Naive thymus-derived CD8-positive, alpha-beta T cell (primary cell): Measurements from ENCODE around the gene MAOB. TPM values are rescaled to one million over a fixed set of nuclear protein-coding genes. Genes with fewer than 3 reads are reported as not detected.
"Not testable (repeated sequence)": the region's sequence is repeated elsewhere in the genome, so short reads cannot be mapped to it uniquely, and the experiment has no call there.

Source experiments
- ATAC-seq, 2 donors: fragments of 150-1000 bp; cut with Tn5 transposase in 1 of 2; sonication (Bioruptor Pico), chemical (Tn5 transposase) in 1 of 2; 1 replicate in 1 of 2; 2 replicates in 1 of 2; pipeline ENCODE4 v1.10.0; 2021; ENCODE audit warnings: mild to moderate bottlenecking in 2 of 2, moderate library complexity in 2 of 2
- POLR2A ChIA-PET: fragments of 350-600 bp; sonication (Branson Sonifier 250); formaldehyde crosslinking; loops from one replicate; lab custom pipeline; 2021; ENCODE audit warnings: antibody characterized with exemption; lab: Charles Lee
- DNase-seq, 10 donors: peaks; one replicate each; pipeline versions ENCODE4 v3.0.0 to v3.0.0-alpha.2; 2020 to 2022
- H3K27ac Mint-ChIP-seq, 10 donors: one replicate each; pipeline ENCODE4 v1.8.0; 2020 to 2022; ENCODE audit warnings: mild to moderate bottlenecking in 10 of 10, mixed read lengths in 10 of 10, moderate library complexity in 4 of 10, inconsistent platforms in 1 of 10
- H3K27me3 Mint-ChIP-seq, 5 donors: one replicate each; pipeline ENCODE4 v1.8.0; 2021 to 2022; ENCODE audit warnings: mixed read lengths in 5 of 5
- H3K36me3 Mint-ChIP-seq, 3 donors: one replicate each; pipeline ENCODE4 v1.8.0; 2020 to 2022; ENCODE audit warnings: mixed read lengths in 3 of 3, mild to moderate bottlenecking in 2 of 3, inconsistent platforms in 1 of 3
- H3K4me1 Mint-ChIP-seq, 4 donors: one replicate each; pipeline ENCODE4 v1.8.0; 2021 to 2022; ENCODE audit warnings: mixed read lengths in 4 of 4
- H3K4me3 Mint-ChIP-seq, 10 donors: one replicate each; pipeline ENCODE4 v1.8.0; 2020 to 2022; ENCODE audit warnings: mild to moderate bottlenecking in 10 of 10, mixed read lengths in 10 of 10, moderate library complexity in 6 of 10, inconsistent platforms in 1 of 10
- H3K9me3 Mint-ChIP-seq, 9 donors: one replicate each; pipeline ENCODE4 v1.8.0; 2020 to 2022; ENCODE audit warnings: mixed read lengths in 9 of 9, mild to moderate bottlenecking in 3 of 9, inconsistent platforms in 1 of 9, moderate library complexity in 1 of 9
- polyA plus RNA-seq, 3 donors: library from polyadenylated mRNA; unstranded; fragments of 300-500 nt; fragmentation: Illumina TruSeq; gene quantifications; one replicate each; pipeline ENCODE4 v1.2.3, GENCODE V29; 2021
- total RNA-seq, 8 experiments: library from RNA in 2 of 8; stranded (reverse) in 2 of 8; gene quantifications; one replicate each; pipeline ENCODE4 v1.2.3 and lab custom pipeline; 2021 to 2026

The MAOB gene
- total and polyA plus RNA-seq, 5 experiments from 2014 or later: not detected

- H3K36me3 Mint-ChIP-seq: no peaks in the 10 kb centered on the region
- no peaks in the 10 kb centered on the region for H3K27me3 Mint-ChIP-seq
- ATAC-seq: no peak
- no peak overlapping the region for H3K4me3 Mint-ChIP-seq
- no peaks in the 10 kb centered on the region for H3K4me1 Mint-ChIP-seq
- H3K9me3 Mint-ChIP-seq: no peaks in the 10 kb centered on the region
- POLR2A ChIA-PET: no interaction called here
- H3K27ac Mint-ChIP-seq: no peak overlapping the region
- no peak for DNase-seq
Measured at GRCh38 chrX:43741843-43742573, 140.2 kb downstream of the MAOB start.

- Mint-ChIP-seq H3K4me1 (no peaks in the 10 kb centered on the region), H3K9me3 (no peaks in the 10 kb centered on the region), H3K27ac (no peak overlapping the region), H3K4me3 (no peak overlapping the region), H3K36me3 (no peaks in the 10 kb centered on the region), H3K27me3 (no peaks in the 10 kb centered on the region)
- POLR2A ChIA-PET: no interaction called here
- no peak for DNase-seq
- no peak for ATAC-seq
Measured at GRCh38 chrX:43735957-43736356, 146.3 kb downstream of the MAOB start.

GRCh38 chrX:43735534-43735933 lies 146.7 kb downstream of the MAOB start:
- DNase-seq: no peak
- no peaks in the 10 kb centered on the region for H3K4me1 Mint-ChIP-seq
- no peak overlapping the region for H3K27ac Mint-ChIP-seq
- POLR2A ChIA-PET: no interaction called here
- ATAC-seq: no peak
- H3K36me3 Mint-ChIP-seq: no peaks in the 10 kb centered on the region
- no peaks in the 10 kb centered on the region for H3K27me3 Mint-ChIP-seq
- no peaks in the 10 kb centered on the region for H3K9me3 Mint-ChIP-seq
- H3K4me3 Mint-ChIP-seq: no peak overlapping the region

- DNase-seq (no peak), ATAC-seq (no peak)
- H3K36me3 Mint-ChIP-seq: no peaks in the 10 kb centered on the region
- no peaks in the 10 kb centered on the region for H3K27me3 Mint-ChIP-seq
- H3K4me3 Mint-ChIP-seq: no peak overlapping the region
- POLR2A ChIA-PET: no interaction called here
- H3K9me3 Mint-ChIP-seq: no peaks in the 10 kb centered on the region
- H3K27ac Mint-ChIP-seq: no peak overlapping the region
- no peaks in the 10 kb centered on the region for H3K4me1 Mint-ChIP-seq
Measured at GRCh38 chrX:43734444-43734843, 147.8 kb downstream of the MAOB start.

GRCh38 chrX:43733699-43734098 lies 148.6 kb downstream of the MAOB start:
- no peaks in the 10 kb centered on the region for H3K9me3 Mint-ChIP-seq
- ATAC-seq (no peak), DNase-seq (no peak)
- POLR2A ChIA-PET: interaction anchor here (0.5 kb wide), 1 partner anchor 785 kb away, joined by 3 read pairs; no protein-coding TSS in a partner anchor
- H3K4me1 Mint-ChIP-seq: no peaks in the 10 kb centered on the region
- no peaks in the 10 kb centered on the region for H3K36me3 Mint-ChIP-seq
- H3K4me3 Mint-ChIP-seq: no peak overlapping the region
- no peaks in the 10 kb centered on the region for H3K27me3 Mint-ChIP-seq
- H3K27ac Mint-ChIP-seq: no peak overlapping the region

GRCh38 chrX:43731086-43731485 lies 151.2 kb downstream of the MAOB start:
- DNase-seq (no peak), ATAC-seq (no peak)
- POLR2A ChIA-PET: no interaction called here
- Mint-ChIP-seq H3K9me3 (no peaks in the 10 kb centered on the region), H3K27me3 (no peaks in the 10 kb centered on the region), H3K27ac (peak overlapping the region in 2 of 10 donors; percentile 13 to 21), H3K36me3 (no peaks in the 10 kb centered on the region), H3K4me3 (no peak overlapping the region), H3K4me1 (no peaks in the 10 kb centered on the region)

GRCh38 chrX:43728966-43729365 lies 153.3 kb downstream of the MAOB start:
- Mint-ChIP-seq H3K27me3 (peaks cover 0 to 3% (median 0%) of the 10 kb centered on the region in 5 donors), H3K9me3 (peaks cover 0 to 3% (median 0%) of the 10 kb centered on the region in 9 donors), H3K4me3 (no peak overlapping the region), H3K27ac (peak overlapping the region in 1 of 10 donors; percentile 31), H3K36me3 (no peaks in the 10 kb centered on the region), H3K4me1 (no peaks in the 10 kb centered on the region)
- no peak for ATAC-seq
- POLR2A ChIA-PET: no interaction called here
- DNase-seq: no peak

GRCh38 chrX:43728002-43728401 lies 154.2 kb downstream of the MAOB start:
- H3K4me1 Mint-ChIP-seq: no peaks in the 10 kb centered on the region
- DNase-seq (no peak), ATAC-seq (no peak)
- no peaks in the 10 kb centered on the region for H3K36me3 Mint-ChIP-seq
- POLR2A ChIA-PET: no interaction called here
- H3K4me3 Mint-ChIP-seq: no peak overlapping the region
- no peak overlapping the region for H3K27ac Mint-ChIP-seq
- H3K9me3 Mint-ChIP-seq: peaks cover 0 to 7% (median 0%) of the 10 kb centered on the region in 9 donors
- peaks cover 0 to 3% (median 0%) of the 10 kb centered on the region in 5 donors for H3K27me3 Mint-ChIP-seq

GRCh38 chrX:43727254-43727653 lies 155.0 kb downstream of the MAOB start:
- H3K4me1 Mint-ChIP-seq, DNase-seq, H3K36me3 Mint-ChIP-seq, H3K27ac Mint-ChIP-seq, POLR2A ChIA-PET, H3K4me3 Mint-ChIP-seq, ATAC-seq, H3K27me3 Mint-ChIP-seq: not testable (repeated sequence)
- H3K9me3 Mint-ChIP-seq: peaks cover 0 to 12% (median 0%) of the 10 kb centered on the region in 9 donors

- ATAC-seq, H3K4me3 Mint-ChIP-seq, H3K4me1 Mint-ChIP-seq, H3K27me3 Mint-ChIP-seq, H3K36me3 Mint-ChIP-seq, POLR2A ChIA-PET, H3K27ac Mint-ChIP-seq, DNase-seq: not testable (repeated sequence)
- peaks cover 0 to 18% (median 0%) of the 10 kb centered on the region in 9 donors for H3K9me3 Mint-ChIP-seq
Measured at GRCh38 chrX:43725227-43725626, 157.0 kb downstream of the MAOB start.

GRCh38 chrX:43720961-43721360 lies 161.3 kb downstream of the MAOB start:
- Mint-ChIP-seq H3K27me3 (peaks cover 0 to 3% (median 0%) of the 10 kb centered on the region in 5 donors), H3K4me3 (no peak overlapping the region), H3K9me3 (peaks cover 0 to 18% (median 0%) of the 10 kb centered on the region in 9 donors), H3K4me1 (no peaks in the 10 kb centered on the region), H3K27ac (no peak overlapping the region), H3K36me3 (no peaks in the 10 kb centered on the region)
- DNase-seq (no peak), ATAC-seq (no peak)
- POLR2A ChIA-PET: no interaction called here

GRCh38 chrX:43720082-43720481 lies 162.2 kb downstream of the MAOB start:
- no peaks in the 10 kb centered on the region for H3K27me3 Mint-ChIP-seq
- ATAC-seq (no peak), DNase-seq (no peak)
- POLR2A ChIA-PET: no interaction called here
- H3K4me1 Mint-ChIP-seq: no peaks in the 10 kb centered on the region
- no peak overlapping the region for H3K4me3 Mint-ChIP-seq
- H3K27ac Mint-ChIP-seq: no peak overlapping the region
- H3K36me3 Mint-ChIP-seq: no peaks in the 10 kb centered on the region
- H3K9me3 Mint-ChIP-seq: peaks cover 0 to 18% (median 0%) of the 10 kb centered on the region in 9 donors

- Mint-ChIP-seq H3K4me1 (no peaks in the 10 kb centered on the region), H3K27me3 (no peaks in the 10 kb centered on the region), H3K27ac (no peak overlapping the region), H3K4me3 (no peak overlapping the region), H3K9me3 (peaks cover 0 to 18% (median 0%) of the 10 kb centered on the region in 9 donors), H3K36me3 (no peaks in the 10 kb centered on the region)
- ATAC-seq (no peak), DNase-seq (no peak)
- POLR2A ChIA-PET: no interaction called here
Measured at GRCh38 chrX:43718956-43719355, 163.3 kb downstream of the MAOB start.

GRCh38 chrX:43718546-43718945 lies 163.7 kb downstream of the MAOB start:
- POLR2A ChIA-PET: no interaction called here
- ATAC-seq: no peak
- H3K4me1 Mint-ChIP-seq: no peaks in the 10 kb centered on the region
- H3K9me3 Mint-ChIP-seq: peaks cover 0 to 16% (median 0%) of the 10 kb centered on the region in 9 donors
- H3K27me3 Mint-ChIP-seq: no peaks in the 10 kb centered on the region
- no peak overlapping the region for H3K27ac Mint-ChIP-seq
- no peak for DNase-seq
- no peaks in the 10 kb centered on the region for H3K36me3 Mint-ChIP-seq
- H3K4me3 Mint-ChIP-seq: no peak overlapping the region
